Measurements from ENCODE around the gene C9orf50. TPM values are rescaled to one million over a fixed set of nuclear protein-coding genes. Genes with fewer than 3 reads are reported as not detected.
A peak's percentile ranks its signal among the peaks of the same experiment; 100 is the strongest.

The C9orf50 gene
- total RNA-seq, 1 donor, result 0.36 TPM

DNA sequence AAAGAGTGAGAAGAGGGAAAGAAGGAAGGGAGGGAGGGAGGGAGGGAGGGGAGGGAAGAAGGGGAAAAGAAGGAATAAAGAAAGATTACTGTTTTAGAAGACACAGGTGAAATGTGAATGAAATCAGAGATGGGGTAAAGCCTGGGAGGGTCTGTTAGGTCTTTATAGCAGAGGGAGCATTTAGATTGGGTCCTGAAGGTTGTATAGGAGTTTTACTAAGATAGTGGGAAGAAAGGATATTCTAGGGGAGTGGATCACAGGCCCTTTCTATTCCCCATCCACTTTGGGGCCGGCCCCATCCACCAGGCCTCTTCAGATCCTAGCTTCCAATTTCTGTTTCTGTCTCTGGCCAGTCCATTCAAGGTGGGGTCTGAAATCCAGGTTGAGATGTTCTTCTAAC, 35.5 kb downstream of the C9orf50 start:
- no peak overlapping the region for H2AFZ ChIP-seq (ENCODE audit: low read length)
- TF ChIP-seq, protein P1, sequence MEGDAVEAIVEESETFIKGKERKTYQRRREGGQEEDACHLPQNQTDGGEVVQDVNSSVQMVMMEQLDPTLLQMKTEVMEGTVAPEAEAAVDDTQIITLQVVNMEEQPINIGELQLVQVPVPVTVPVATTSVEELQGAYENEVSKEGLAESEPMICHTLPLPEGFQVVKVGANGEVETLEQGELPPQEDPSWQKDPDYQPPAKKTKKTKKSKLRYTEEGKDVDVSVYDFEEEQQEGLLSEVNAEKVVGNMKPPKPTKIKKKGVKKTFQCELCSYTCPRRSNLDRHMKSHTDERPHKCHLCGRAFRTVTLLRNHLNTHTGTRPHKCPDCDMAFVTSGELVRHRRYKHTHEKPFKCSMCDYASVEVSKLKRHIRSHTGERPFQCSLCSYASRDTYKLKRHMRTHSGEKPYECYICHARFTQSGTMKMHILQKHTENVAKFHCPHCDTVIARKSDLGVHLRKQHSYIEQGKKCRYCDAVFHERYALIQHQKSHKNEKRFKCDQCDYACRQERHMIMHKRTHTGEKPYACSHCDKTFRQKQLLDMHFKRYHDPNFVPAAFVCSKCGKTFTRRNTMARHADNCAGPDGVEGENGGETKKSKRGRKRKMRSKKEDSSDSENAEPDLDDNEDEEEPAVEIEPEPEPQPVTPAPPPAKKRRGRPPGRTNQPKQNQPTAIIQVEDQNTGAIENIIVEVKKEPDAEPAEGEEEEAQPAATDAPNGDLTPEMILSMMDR (IDR thresholded peaks at IDR 0.05; ENCODE audit: extremely low read depth, low read depth, low read length), result no peak
- no peaks in the 10 kb centered on the region for H3K4me1 ChIP-seq (ENCODE audit: insufficient read depth, low read length)
- no peak overlapping the region for H3K27ac ChIP-seq (ENCODE audit: low read depth, low read length)
- H3K9me3 ChIP-seq (ENCODE audit: low read depth, low read length), result no peaks in the 10 kb centered on the region
- DNase-seq (ENCODE audit: insufficient read length, low spot score, missing footprints), result no peak
- no peaks in the 10 kb centered on the region for H3K36me3 ChIP-seq (ENCODE audit: insufficient read depth, low read length)
- H3K4me2 ChIP-seq (ENCODE audit: insufficient read depth, low read length), result no peak overlapping the region
- H3K27me3 ChIP-seq (ENCODE audit: insufficient read depth, low read length), result no peaks in the 10 kb centered on the region
- H3K79me2 ChIP-seq (ENCODE audit: insufficient read depth, low read length), result no peaks in the 10 kb centered on the region
- H4K20me1 ChIP-seq (ENCODE audit: insufficient read depth, low read length), result no peaks in the 10 kb centered on the region
- H3K4me3 ChIP-seq (ENCODE audit: insufficient read depth, low read length), result no peak overlapping the region

DNA sequence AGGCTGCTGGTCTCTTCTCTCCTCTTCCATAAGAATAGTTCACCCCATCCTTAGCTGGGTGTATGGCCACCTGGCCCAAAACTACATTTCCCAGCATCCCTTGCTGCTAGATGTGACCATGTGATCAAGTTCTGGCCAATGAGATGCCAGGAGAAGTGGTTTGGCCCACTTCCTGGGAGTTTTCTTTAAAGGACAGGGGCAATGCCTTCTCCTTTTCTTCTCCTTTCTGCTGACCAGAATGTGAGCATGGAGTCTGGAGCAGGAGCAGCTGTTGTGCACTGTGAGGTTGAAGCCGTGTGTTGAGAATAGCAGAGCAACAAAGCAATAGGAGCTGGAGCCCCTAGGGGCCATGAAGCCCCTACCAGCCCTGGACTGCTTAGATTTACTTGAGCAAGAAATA, 36.8 kb downstream of the C9orf50 start:
- Histone ChIP-seq H3K4me1 (ENCODE audit: insufficient read depth, low read length) (no peaks in the 10 kb centered on the region), H3K4me2 (ENCODE audit: insufficient read depth, low read length) (no peak overlapping the region), H2AFZ (ENCODE audit: low read length) (peak overlapping the region; percentile 82), H3K36me3 (ENCODE audit: insufficient read depth, low read length) (no peaks in the 10 kb centered on the region), H3K79me2 (ENCODE audit: insufficient read depth, low read length) (no peaks in the 10 kb centered on the region), H3K27me3 (ENCODE audit: insufficient read depth, low read length) (no peaks in the 10 kb centered on the region), H3K4me3 (ENCODE audit: insufficient read depth, low read length) (no peak overlapping the region), H3K9me3 (ENCODE audit: low read depth, low read length) (no peaks in the 10 kb centered on the region), H3K27ac (ENCODE audit: low read depth, low read length) (no peak overlapping the region), H4K20me1 (ENCODE audit: insufficient read depth, low read length) (no peaks in the 10 kb centered on the region)
- TF ChIP-seq, protein P1 (IDR thresholded peaks at IDR 0.05; ENCODE audit: extremely low read depth, low read depth, low read length), result no peak
- DNase-seq (ENCODE audit: insufficient read length, low spot score, missing footprints), result peak; percentile 97

DNA sequence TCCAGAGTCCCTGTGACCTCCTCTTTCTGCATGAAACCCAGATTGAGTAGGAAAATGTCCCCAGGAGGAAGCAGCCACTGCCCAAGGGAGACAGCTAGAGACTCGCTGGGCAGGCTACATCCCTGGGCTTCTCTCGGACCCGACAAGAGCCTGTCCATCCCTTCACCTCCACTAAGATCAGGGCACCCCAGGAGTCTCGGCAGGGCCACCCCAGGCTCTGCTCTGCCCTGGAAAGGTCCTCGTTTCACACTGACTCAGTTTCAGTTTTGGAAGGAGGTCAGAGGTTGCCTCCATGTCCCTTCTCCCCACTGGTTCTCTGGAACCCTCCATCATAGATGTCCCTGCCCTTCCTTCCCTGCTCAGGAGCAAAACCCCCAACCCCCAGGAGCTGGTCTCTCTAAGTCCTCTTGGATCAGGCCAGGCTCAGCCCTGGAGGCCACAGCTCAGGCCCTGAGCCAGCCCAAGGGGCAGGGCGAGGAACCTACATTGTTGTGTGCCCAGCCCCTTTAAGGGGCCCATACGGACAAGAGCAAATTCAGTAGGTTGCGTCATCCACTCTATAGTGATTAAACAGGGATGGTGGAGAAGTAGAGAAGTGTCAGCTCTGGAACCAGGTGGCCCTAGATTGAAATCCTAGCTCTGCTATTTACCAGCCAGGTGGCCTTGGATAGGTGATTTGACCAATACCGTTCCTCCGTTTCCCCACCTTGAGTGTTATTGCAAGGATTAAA, 37.4 kb downstream of the C9orf50 start:
- no peak for DNase-seq (ENCODE audit: insufficient read length, low spot score, missing footprints)
- Histone ChIP-seq H3K4me1 (ENCODE audit: insufficient read depth, low read length) (no peaks in the 10 kb centered on the region), H3K4me2 (ENCODE audit: insufficient read depth, low read length) (no peak overlapping the region), H3K79me2 (ENCODE audit: insufficient read depth, low read length) (no peaks in the 10 kb centered on the region), H3K27ac (ENCODE audit: low read depth, low read length) (no peak overlapping the region), H3K36me3 (ENCODE audit: insufficient read depth, low read length) (no peaks in the 10 kb centered on the region), H2AFZ (ENCODE audit: low read length) (no peak overlapping the region), H3K27me3 (ENCODE audit: insufficient read depth, low read length) (no peaks in the 10 kb centered on the region), H3K9me3 (ENCODE audit: low read depth, low read length) (no peaks in the 10 kb centered on the region), H3K4me3 (ENCODE audit: insufficient read depth, low read length) (no peak overlapping the region), H4K20me1 (ENCODE audit: insufficient read depth, low read length) (no peaks in the 10 kb centered on the region)
- TF ChIP-seq, protein P1 (IDR thresholded peaks at IDR 0.05; ENCODE audit: extremely low read depth, low read depth, low read length), result no peak

DNA sequence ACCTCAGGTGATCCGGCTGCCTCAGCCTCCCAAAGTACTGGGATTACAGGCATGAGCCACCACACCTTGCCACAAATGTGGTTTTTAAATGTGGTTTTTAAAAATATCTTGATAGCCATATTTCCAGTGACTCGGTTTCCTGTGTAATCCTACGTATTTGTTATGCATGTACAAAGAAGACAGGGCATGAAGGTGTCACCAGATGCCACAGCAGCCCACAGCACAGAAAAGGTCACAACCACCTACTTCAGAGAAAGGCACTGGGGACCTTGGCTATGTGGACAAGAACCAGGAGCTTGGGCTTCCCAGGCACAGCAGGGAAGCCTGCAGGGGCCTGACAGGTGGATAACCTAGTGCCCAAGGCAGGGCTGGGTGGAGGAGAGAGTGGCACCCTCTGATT, 38.0 kb downstream of the C9orf50 start:
- Histone ChIP-seq H3K9me3 (ENCODE audit: low read depth, low read length) (no peaks in the 10 kb centered on the region), H3K4me2 (ENCODE audit: insufficient read depth, low read length) (no peak overlapping the region), H3K27me3 (ENCODE audit: insufficient read depth, low read length) (no peaks in the 10 kb centered on the region), H3K79me2 (ENCODE audit: insufficient read depth, low read length) (no peaks in the 10 kb centered on the region), H2AFZ (ENCODE audit: low read length) (no peak overlapping the region), H3K4me1 (ENCODE audit: insufficient read depth, low read length) (no peaks in the 10 kb centered on the region), H4K20me1 (ENCODE audit: insufficient read depth, low read length) (no peaks in the 10 kb centered on the region), H3K36me3 (ENCODE audit: insufficient read depth, low read length) (no peaks in the 10 kb centered on the region), H3K27ac (ENCODE audit: low read depth, low read length) (no peak overlapping the region), H3K4me3 (ENCODE audit: insufficient read depth, low read length) (no peak overlapping the region)
- TF ChIP-seq, protein P1 (IDR thresholded peaks at IDR 0.05; ENCODE audit: extremely low read depth, low read depth, low read length), result no peak
- DNase-seq (ENCODE audit: insufficient read length, low spot score, missing footprints), result no peak
